B cell (primary cell): ENCODE measurements around the gene TSN. TPM values are rescaled to one million over a fixed set of nuclear protein-coding genes. Genes with fewer than 3 reads are reported as not detected.

Source experiments
- ATAC-seq: fragments of 200-7000 bp; cut with Tn5 transposase; one replicate; pipeline ENCODE4 v1.10.0; 2021; ENCODE audit warnings: low read depth, mild to moderate bottlenecking, moderate number of reproducible peaks, moderate library complexity
- CTCF ChIA-PET: fragments of 350-600 bp; sonication (Branson Sonifier 250); formaldehyde crosslinking; loops from one replicate; lab custom pipeline; 2021; ENCODE audit warnings: antibody characterized with exemption, inconsistent platforms; lab: Charles Lee
- POLR2A ChIA-PET: fragments of 350-600 bp; sonication (Branson Sonifier 250); formaldehyde crosslinking; loops from one replicate; lab custom pipeline; 2021; ENCODE audit warnings: antibody characterized with exemption; lab: Charles Lee
- DNase-seq: peaks from one replicate; pipeline ENCODE4 v3.0.0; 2013
- H2AFZ ChIP-seq: 2 replicates; pipeline ENCODE4 v1.6.1; 2012; ENCODE audit warnings: mild to moderate bottlenecking, low read depth, low read length; ENCODE audit not compliant: insufficient read depth, poor library complexity, severe bottlenecking
- H3K27ac ChIP-seq, 2 donors: 1 replicate in 1 of 2; 2 replicates in 1 of 2; pipeline ENCODE4 v1.5.1; 2012 to 2013; ENCODE audit warnings: low read length in 2 of 2, mild to moderate bottlenecking in 2 of 2, moderate library complexity in 1 of 2
- H3K27me3 ChIP-seq, 4 experiments: fragments of 200-600 bp in 1 of 4; sonication (generic) in 1 of 4; replicated peaks in 1 of 4; 1 replicate in 2 of 4; 2 replicates in 2 of 4; pipeline versions ENCODE4 v1.6.1 to v1.7.0; 2013 to 2016; ENCODE audit warnings: low read length in 3 of 4, mild to moderate bottlenecking in 2 of 4, mixed read lengths in 1 of 4, moderate library complexity in 1 of 4; ENCODE audit not compliant: insufficient read depth in 4 of 4, control insufficient read depth in 3 of 4; ENCODE audit errors: control extremely low read depth in 1 of 4
- H3K36me3 ChIP-seq, 2 experiments: replicated peaks in 1 of 2; 1 replicate in 1 of 2; 2 replicates in 1 of 2; pipeline versions ENCODE4 v1.6.1 to v1.7.1; 2013; ENCODE audit warnings: low read length in 1 of 2; ENCODE audit not compliant: insufficient read depth in 2 of 2, control insufficient read depth in 1 of 2; ENCODE audit errors: control extremely low read depth in 1 of 2, extremely low read depth in 1 of 2
- H3K4me1 ChIP-seq, 2 donors: fragments of 200-600 bp in 1 of 2; sonication (generic) in 1 of 2; 1 replicate in 1 of 2; 2 replicates in 1 of 2; pipeline versions ENCODE4 v1.5.1 to v1.6.1; 2013 to 2017; ENCODE audit warnings: low read length in 2 of 2; ENCODE audit not compliant: control insufficient read depth in 2 of 2, insufficient read depth in 2 of 2
- H3K4me2 ChIP-seq: replicated peaks from 2 replicates; pipeline ENCODE3; 2012; ENCODE audit warnings: mild to moderate bottlenecking, low read depth, low read length; ENCODE audit not compliant: poor library complexity, severe bottlenecking
- H3K4me3 ChIP-seq, 5 experiments: fragments of 200-600 bp in 1 of 5; sonication (generic) in 1 of 5; 1 replicate in 3 of 5; 2 replicates in 2 of 5; pipeline versions ENCODE4 v1.5.1 to v1.7.0; 2011 to 2016; ENCODE audit warnings: low read length in 4 of 5, mild to moderate bottlenecking in 4 of 5, low read depth in 2 of 5, control low read depth in 1 of 5, moderate library complexity in 1 of 5; ENCODE audit not compliant: insufficient read depth in 1 of 5; ENCODE audit errors: control extremely low read depth in 1 of 5, extremely low read depth in 1 of 5
- H3K79me2 ChIP-seq: fragments of 200-600 bp; sonication (generic); one replicate; pipeline ENCODE4 v1.6.0; 2016; ENCODE audit warnings: low read length; ENCODE audit not compliant: control insufficient read depth, insufficient read depth
- H3K9ac ChIP-seq: fragments of 200-600 bp; sonication (generic); 2 replicates; pipeline ENCODE4 v1.6.1; 2017; ENCODE audit warnings: mild to moderate bottlenecking, low read length, moderate library complexity
- H3K9me3 ChIP-seq, 3 donors: one replicate each; pipeline versions ENCODE4 v1.6.1 to v1.7.1; 2013; ENCODE audit warnings: low read length in 2 of 3; ENCODE audit not compliant: control insufficient read depth in 2 of 3, insufficient read depth in 1 of 3; ENCODE audit errors: control extremely low read depth in 1 of 3
- H4K20me1 ChIP-seq: 2 replicates; pipeline ENCODE4 v1.6.0; 2012; ENCODE audit warnings: mild to moderate bottlenecking, low read length; ENCODE audit not compliant: insufficient read depth, control insufficient read depth, poor library complexity, severe bottlenecking
- H3K27ac Mint-ChIP-seq: one replicate; pipeline ENCODE4 v1.8.0; 2021; ENCODE audit warnings: mixed read lengths
- H3K27me3 Mint-ChIP-seq: one replicate; pipeline ENCODE4 v1.8.0; 2021; ENCODE audit warnings: mixed read lengths
- H3K4me1 Mint-ChIP-seq: one replicate; pipeline ENCODE4 v1.8.0; 2021; ENCODE audit warnings: mixed read lengths
- H3K4me3 Mint-ChIP-seq: one replicate; pipeline ENCODE4 v1.8.0; 2021; ENCODE audit warnings: mixed read lengths
- H3K9me3 Mint-ChIP-seq: one replicate; pipeline ENCODE4 v1.8.0; 2022; ENCODE audit warnings: mixed read lengths; ENCODE audit not compliant: insufficient read depth
- CTCF ChIP-seq: fragments of 200-600 bp; IDR thresholded peaks from one replicate; pipeline ENCODE4 v1.8.0; 2022; ENCODE audit warnings: antibody characterized with exemption, mild to moderate bottlenecking
- EZH2 ChIP-seq: IDR thresholded peaks from 2 replicates; pipeline ENCODE4 v1.6.1; 2012; ENCODE audit warnings: borderline replicate concordance, low read depth, mild to moderate bottlenecking, moderate library complexity, low read length; ENCODE audit not compliant: insufficient read depth, poor library complexity, severe bottlenecking
- WGBS: methylation state at CpG from one replicate; pipeline ENCODE4 v1.1.5; 2013; ENCODE audit warnings: missing lambda C conversion rate; ENCODE audit not compliant: insufficient coverage; 5-methylcytosine and 5-hydroxymethylcytosine counted together
- intact Hi-C: fragments of 100-400 bp; cut with micrococcal nuclease; formaldehyde crosslinking; loops from one replicate; pipeline ENCODE4 v1.10.0; 2022
- polyA plus RNA-seq: library from polyadenylated mRNA; depleted of rRNA; stranded (reverse); fragments of >200 nt; gene quantifications from 2 replicates; pipeline ENCODE4 v1.2.3, GENCODE V29; 2012
- total RNA-seq, 2 donors: library from RNA; stranded (reverse); fragments of 120-200 nt in 1 of 2; gene quantifications; 1 replicate in 1 of 2; 2 replicates in 1 of 2; pipeline versions ENCODE4 v1.2.3 to v1.2.4, GENCODE V29; 2013 to 2022

TSN gene
- total and polyA plus RNA-seq, 2 donors (not counting 1 experiment from before 2014, with no cell fraction given), result 10.8 to 43.4 TPM

GRCh38 chr2:121723316-121723715 lies 32.1 kb upstream of the TSN start:
- peaks cover 3% of the 10 kb centered on the region for H3K4me1 Mint-ChIP-seq
- Histone ChIP-seq H2AFZ (no peak overlapping the region), H3K36me3 (peaks cover 1 to 24% of the 10 kb centered on the region in 2 experiments), H3K4me2 (no peak overlapping the region), H3K9ac (no peak overlapping the region), H3K79me2 (no peaks in the 10 kb centered on the region), H3K27me3 (no peaks in the 10 kb centered on the region), H3K27ac (no peak overlapping the region), H3K4me1 (peaks cover 0 to 6% of the 10 kb centered on the region in 2 donors), H4K20me1 (no peaks in the 10 kb centered on the region), H3K4me3 (no peak overlapping the region), H3K9me3 (no peaks in the 10 kb centered on the region)
- TF ChIP-seq EZH2 (no peak), CTCF (no peak)
- no peak overlapping the region for H3K27ac Mint-ChIP-seq
- POLR2A ChIA-PET, result no interaction called here
- no peak for ATAC-seq
- CTCF ChIA-PET, result no interaction called here
- 95% methylated on average over 5 of the region's 5 CpGs for WGBS
- H3K27me3 Mint-ChIP-seq, result no peaks in the 10 kb centered on the region
- no peak for DNase-seq
- H3K4me3 Mint-ChIP-seq, result no peak overlapping the region
- intact Hi-C loops, result no loop called here
- no peaks in the 10 kb centered on the region for H3K9me3 Mint-ChIP-seq

GRCh38 chr2:121727332-121727731 lies 28.1 kb upstream of the TSN start:
- Histone ChIP-seq H3K27ac (no peak overlapping the region), H3K4me1 (no peaks in the 10 kb centered on the region), H3K9me3 (no peaks in the 10 kb centered on the region), H4K20me1 (peaks cover 22% of the 10 kb centered on the region), H3K4me2 (no peak overlapping the region), H2AFZ (no peak overlapping the region), H3K27me3 (no peaks in the 10 kb centered on the region), H3K4me3 (no peak overlapping the region), H3K79me2 (peaks cover 28% of the 10 kb centered on the region), H3K36me3 (peaks cover 8 to 57% of the 10 kb centered on the region in 2 experiments), H3K9ac (no peak overlapping the region)
- DNase-seq, result no peak
- H3K27ac Mint-ChIP-seq, result no peak overlapping the region
- intact Hi-C loops, result no loop called here
- TF ChIP-seq EZH2, result no peak
- TF ChIP-seq CTCF, result no peak
- no peaks in the 10 kb centered on the region for H3K9me3 Mint-ChIP-seq
- no peaks in the 10 kb centered on the region for H3K4me1 Mint-ChIP-seq
- CTCF ChIA-PET, result interaction anchor here (1.0 kb wide), 1 partner anchor 9 kb away, joined by 4 read pairs; no protein-coding TSS in a partner anchor
- no peak for ATAC-seq
- WGBS, result 100% methylated on average over 2 of the region's 2 CpGs
- H3K4me3 Mint-ChIP-seq, result no peak overlapping the region
- no peaks in the 10 kb centered on the region for H3K27me3 Mint-ChIP-seq
- POLR2A ChIA-PET, result no interaction called here
